Adrenal gland (tissue), 12 donors: ENCODE data around the gene RPP40. TPM values are rescaled to one million over a fixed set of nuclear protein-coding genes. Genes with fewer than 3 reads are reported as not detected.

ENCODE experiments used
- DNase-seq, 7 donors: peaks; one replicate each; pipeline ENCODE4 v3.0.0-alpha.2; 2019 to 2020
- H3K27ac ChIP-seq, 5 donors: fragments of 200-600 bp; sonication (generic) in 4 of 5; 1 replicate in 3 of 5; 2 replicates in 2 of 5; pipeline versions ENCODE4 v1.5.1 to v1.8.0; 2016 to 2020; ENCODE audit warnings: mild to moderate bottlenecking in 1 of 5
- H3K27me3 ChIP-seq: fragments of 200-600 bp; 2 replicates; pipeline ENCODE4 v1.8.0; 2021
- H3K36me3 ChIP-seq, 2 donors: fragments of 200-600 bp; replicated peaks in 1 of 2; 1 replicate in 1 of 2; 2 replicates in 1 of 2; pipeline versions ENCODE4 v1.5.1 to v1.8.0; 2018 to 2022
- H3K4me1 ChIP-seq, 2 donors: fragments of 200-600 bp; replicated peaks in 1 of 2; 1 replicate in 1 of 2; 2 replicates in 1 of 2; pipeline versions ENCODE4 v1.5.1 to v1.8.0; 2018 to 2021
- H3K4me3 ChIP-seq, 4 donors: fragments of 200-600 bp; sonication (generic) in 3 of 4; one replicate each; pipeline ENCODE4 v1.5.1; 2016 to 2018
- H3K9me3 ChIP-seq, 3 donors: fragments of 200-600 bp; sonication (generic) in 1 of 3; replicated peaks in 1 of 3; 1 replicate in 2 of 3; 2 replicates in 1 of 3; pipeline versions ENCODE4 v1.5.1 to v1.8.0; 2016 to 2021
- CTCF ChIP-seq, 6 experiments: fragments of 450-650 bp in 4 of 6; fragments of 200-600 bp in 2 of 6; sonication (generic) in 1 of 6; IDR thresholded peaks; 1 replicate in 5 of 6; 2 replicates in 1 of 6; pipeline versions ENCODE4 v1.5.1 to v1.8.0; 2016 to 2021; ENCODE audit warnings: antibody characterized with exemption in 6 of 6, mild to moderate bottlenecking in 2 of 6, moderate library complexity in 1 of 6
- POLR2A ChIP-seq, 2 donors: fragments of 450-650 bp; IDR thresholded peaks; one replicate each; pipeline ENCODE4 v1.6.1; 2017; ENCODE audit warnings: antibody characterized with exemption in 2 of 2, mild to moderate bottlenecking in 2 of 2, moderate library complexity in 1 of 2
- WGBS, 4 donors: extraction: QIAGEN DNeasy Blood & Tissue Kit in 2 of 4; methylation state at CpG; one replicate each; pipeline versions ENCODE4 v1.1.5 to v1.1.7; 2013 to 2017; 5-methylcytosine and 5-hydroxymethylcytosine counted together
- intact Hi-C, 2 donors: fragments of 100-400 bp; cut with DNase I; formaldehyde crosslinking; loops; one replicate each; pipeline versions ENCODE4 v1.14.1 to v1.15.0; 2022 to 2023
- polyA plus RNA-seq, 3 donors: library from polyadenylated mRNA; stranded (reverse); fragments of 200-250 nt in 2 of 3; fragments of 350-450 nt in 1 of 3; fragmentation: Illumina TruSeq in 1 of 3; extraction: RNeasy Lipid Tissue Mini Kit (QIAGEN cat#74804) in 1 of 3; gene quantifications; one replicate each; pipeline ENCODE4 v1.2.3, GENCODE V29; 2013 to 2014
- total RNA-seq, 9 donors: library from RNA; depleted of rRNA in 4 of 9; stranded (reverse); fragments of >200 nt in 4 of 9; fragments of 120-200 nt in 1 of 9; fragmentation: NEBNext Ultra II Directional in 1 of 9; extraction: Animal tissue kit (Norgen Biotek cat#: 25700) in 1 of 9; gene quantifications; one replicate each; pipeline versions ENCODE4 v1.1.0 to v1.2.4, GENCODE V29; 2013 to 2023
- donor health status: healthy with polysubstance abuse.
- donor health status: Bipolar disorder and iron deficiency.
- donor health status: DM: yes; HTN: yes; CAD: no.
- donor health status: DM: no; HTN: no; CAD: no.
- donor health status: DM: no; HTN: no; CAD: no.
- donor health status: DM: yes; HTN: yes; CAD: no.

The RPP40 gene
- total and polyA plus RNA-seq, 12 donors = 5.2 to 38.8 (median 15.6) TPM

GRCh38 chr6:4999586-4999985 lies 4.3 kb downstream of the RPP40 start:
- no peaks in the 10 kb centered on the region for H3K27me3 ChIP-seq

GRCh38 chr6:4997862-4998261 lies 6.0 kb downstream of the RPP40 start:
- Histone ChIP-seq H3K36me3 (peaks cover 0 to 9% of the 10 kb centered on the region in 2 donors), H3K27me3 (no peaks in the 10 kb centered on the region), H3K27ac (no peak overlapping the region), H3K4me3 (no peak overlapping the region), H3K4me1 (peaks cover 0 to 4% of the 10 kb centered on the region in 2 donors), H3K9me3 (no peaks in the 10 kb centered on the region)
- DNase-seq = no peak
- 79 to 93% (median 92%) methylated on average over 5 to 6 of the region's 6 CpGs for WGBS, 4 donors
- TF ChIP-seq POLR2A (IDR thresholded peaks at IDR 0.05) (no peak), CTCF (IDR thresholded peaks at IDR 0.05) (no peak)
- intact Hi-C loops = no loop called here

More at GRCh38 chr6:4999586-4999985, 4.3 kb downstream of the RPP40 start:
- TF ChIP-seq CTCF (IDR thresholded peaks at IDR 0.05) = no peak
- no peak for TF ChIP-seq POLR2A (IDR thresholded peaks at IDR 0.05)
- Histone ChIP-seq H3K27ac (no peak overlapping the region), H3K4me1 (peaks cover 3 to 4% of the 10 kb centered on the region in 2 donors), H3K36me3 (peaks cover 0 to 9% of the 10 kb centered on the region in 2 donors), H3K9me3 (no peaks in the 10 kb centered on the region), H3K4me3 (no peak overlapping the region)
- DNase-seq = no peak
- 43 to 87% (median 72%) methylated on average over 2 of the region's 2 CpGs for WGBS, 4 donors
- intact Hi-C loops = no loop called here

DNA sequence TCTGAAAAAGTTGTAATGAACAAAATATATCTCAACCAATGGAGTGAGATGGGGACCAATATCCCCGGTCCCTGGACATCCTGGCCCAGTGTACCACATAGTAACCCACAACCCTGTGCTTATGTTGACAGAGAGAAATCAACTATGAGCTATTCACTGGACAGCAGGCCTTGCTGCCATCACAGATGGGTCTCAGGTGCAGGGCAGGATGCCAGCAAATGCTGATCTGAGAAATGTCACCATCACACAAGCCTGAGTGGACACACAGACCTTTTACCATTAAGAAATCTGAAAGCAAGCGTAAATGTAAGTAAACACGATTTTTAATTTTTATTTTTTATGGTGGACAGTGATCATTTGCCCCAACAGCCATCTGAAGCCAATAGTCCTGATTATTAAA lies 9.1 kb downstream of the RPP40 start:
- TF ChIP-seq CTCF (IDR thresholded peaks at IDR 0.05) (no peak), POLR2A (IDR thresholded peaks at IDR 0.05) (no peak)
- H3K27ac ChIP-seq = no peak overlapping the region
- H3K36me3 ChIP-seq = no peaks in the 10 kb centered on the region
- no peak overlapping the region for H3K4me3 ChIP-seq
- H3K4me1 ChIP-seq = peaks cover 0 to 4% of the 10 kb centered on the region in 2 donors
- H3K9me3 ChIP-seq = no peaks in the 10 kb centered on the region
- WGBS, 4 donors = 86 to 92% (median 90%) methylated on average over 3 of the region's 3 CpGs
- no peak for DNase-seq
- intact Hi-C loops = no loop called here
- no peaks in the 10 kb centered on the region for H3K27me3 ChIP-seq

GRCh38 chr6:4987432-4987831 lies 16.4 kb downstream of the RPP40 start:
- H3K27me3 ChIP-seq = no peaks in the 10 kb centered on the region
- TF ChIP-seq POLR2A (IDR thresholded peaks at IDR 0.05) = no peak
- no peak for TF ChIP-seq CTCF (IDR thresholded peaks at IDR 0.05)
- no peaks in the 10 kb centered on the region for H3K36me3 ChIP-seq
- intact Hi-C loops = no loop called here
- no peak for DNase-seq
- H3K4me1 ChIP-seq = no peaks in the 10 kb centered on the region
- H3K4me3 ChIP-seq = no peak overlapping the region
- no peaks in the 10 kb centered on the region for H3K9me3 ChIP-seq
- H3K27ac ChIP-seq = no peak overlapping the region
- WGBS, 4 donors = 67 to 100% (median 87%) methylated on average over 2 to 4 of the region's 4 CpGs
